SKM-1 (cell line): ENCODE data around the gene TTLL9.

Source experiments
- DNase-seq: peaks from one replicate; lab custom pipeline; 2025; ENCODE audit not compliant: unreplicated experiment; lab: John Stamatoyannopoulos, UW

TTLL9 gene

GRCh38 chr20:31974951-31975487 is 104.6 kb downstream of the TTLL9 start:
- no peak for DNase-seq

GRCh38 chr20:31975874-31976273 is 105.4 kb downstream of the TTLL9 start:
- no peak for DNase-seq

- no peak for DNase-seq
These were observed 106.6 kb downstream of the TTLL9 start for GRCh38 chr20:31977080-31977479.

DNA sequence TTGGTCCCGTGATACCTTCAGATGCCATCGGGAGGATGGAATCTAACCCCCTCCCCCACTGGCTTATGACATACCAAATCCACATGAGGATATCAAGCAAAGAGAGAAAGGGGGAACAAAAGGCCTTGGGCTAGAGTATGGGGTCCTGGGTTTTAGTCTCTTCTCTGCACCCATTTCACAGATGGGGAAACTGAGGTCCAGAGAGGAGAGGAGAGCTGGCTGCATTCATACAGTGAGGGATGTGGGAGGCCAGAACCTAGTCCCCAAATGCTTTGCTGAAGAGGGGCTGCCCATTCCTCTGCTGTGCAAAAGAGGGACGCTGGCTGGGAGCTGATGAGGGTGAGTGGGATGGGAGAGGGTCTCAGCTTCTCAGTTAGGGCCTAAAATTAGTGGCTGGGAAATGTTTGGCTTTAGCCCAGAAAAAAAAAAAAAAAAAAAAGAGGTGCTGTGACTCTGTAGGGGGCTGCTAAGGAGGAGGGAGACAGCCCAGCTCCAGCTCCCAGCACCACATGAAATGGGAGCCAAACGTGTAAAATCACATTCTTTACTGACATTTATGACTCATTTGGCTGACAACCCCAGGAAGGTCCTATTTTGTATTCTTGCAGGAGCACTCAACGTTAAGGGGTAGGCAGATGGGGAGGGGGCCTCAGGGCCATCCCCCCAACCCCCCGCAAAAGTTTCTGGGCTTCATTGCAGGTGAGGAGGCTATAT is 109.4 kb downstream of the TTLL9 start:
- DNase-seq, result no peak

GRCh38 chr20:31981784-31982183 is 111.3 kb downstream of the TTLL9 start:
- no peak for DNase-seq

DNA sequence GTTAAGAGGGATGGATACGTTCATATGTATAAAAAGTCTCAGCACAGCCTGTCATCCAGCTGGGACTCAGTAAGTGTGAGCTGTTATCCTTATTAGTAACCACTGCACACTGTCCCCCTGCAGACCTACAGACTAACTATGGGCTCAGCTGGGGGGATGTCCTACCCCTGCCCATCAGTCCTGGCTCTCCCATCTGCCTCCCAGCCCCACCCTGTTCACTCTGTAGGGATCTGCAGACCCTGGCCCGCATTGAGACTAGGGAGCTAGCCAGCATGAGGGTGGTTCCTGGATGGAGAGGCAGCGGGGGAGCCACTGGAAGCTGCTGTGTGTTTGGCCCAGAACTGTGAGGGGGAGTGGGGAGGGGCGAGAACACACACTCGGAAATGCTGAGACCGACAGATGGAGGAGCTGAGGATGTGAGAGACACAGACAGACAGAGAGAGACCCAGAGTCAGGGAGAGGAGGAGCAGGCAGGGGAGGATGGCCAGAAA is 114.6 kb downstream of the TTLL9 start:
- DNase-seq, result no peak

- DNase-seq, result no peak
These were observed 117.3 kb downstream of the TTLL9 start for GRCh38 chr20:31987744-31988143.

DNA sequence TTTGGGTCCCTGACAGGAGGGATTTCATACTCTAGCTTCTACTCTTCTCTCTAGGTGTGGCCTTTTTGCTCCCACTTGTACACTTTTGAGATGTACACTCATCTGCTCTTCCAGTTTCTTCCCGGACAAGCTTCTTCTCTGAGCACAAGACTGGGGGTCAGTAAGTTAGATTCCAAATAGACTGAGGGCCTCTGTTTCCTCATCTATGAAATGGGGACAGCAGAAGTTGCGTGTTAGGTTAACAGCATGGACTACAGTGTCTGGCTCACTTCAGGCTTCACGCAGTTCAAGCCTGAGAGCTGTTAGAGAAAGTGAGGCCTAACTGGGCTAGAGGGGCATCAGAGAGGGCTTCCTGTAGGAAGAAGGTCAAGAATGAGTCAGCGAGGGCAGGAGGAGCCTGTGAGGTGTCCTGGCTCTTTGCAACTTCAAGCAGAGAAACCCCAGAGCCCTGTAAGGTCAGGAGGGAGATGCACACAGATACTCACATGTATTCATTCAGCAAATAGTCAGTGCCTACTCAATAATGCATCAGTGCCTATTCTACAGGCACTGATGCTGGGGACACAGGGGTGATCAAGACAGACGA is 118.1 kb downstream of the TTLL9 start:
- no peak for DNase-seq

DNA sequence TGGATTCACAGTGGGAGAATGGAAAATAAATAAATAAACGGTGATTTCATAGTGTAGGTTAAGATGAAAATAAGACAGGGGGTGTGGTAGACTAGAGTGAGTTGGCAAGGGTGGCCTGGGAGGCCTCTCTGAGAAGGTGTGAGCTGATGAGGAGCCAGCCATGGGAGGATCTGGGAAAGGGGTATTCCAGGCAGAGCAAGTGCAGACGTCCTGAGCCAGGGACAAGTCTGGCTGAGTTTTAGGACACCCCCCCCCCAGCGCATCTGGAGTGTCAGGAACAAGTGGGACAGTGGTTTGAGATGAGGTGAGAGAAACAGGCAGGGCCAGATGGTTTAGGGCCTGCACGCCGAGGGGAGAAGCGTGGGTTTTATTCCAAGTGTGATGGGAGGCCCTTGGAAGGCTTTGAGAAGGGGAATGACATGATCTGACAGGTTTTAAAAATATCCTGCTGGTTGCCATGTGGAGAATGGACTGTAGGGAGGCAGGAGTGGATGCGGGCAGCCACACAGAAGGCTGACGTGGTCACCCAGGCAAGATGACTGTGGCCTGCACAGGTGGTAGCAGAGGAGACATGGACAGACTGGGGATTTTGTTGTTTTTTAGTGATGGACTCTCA is 118.7 kb downstream of the TTLL9 start:
- no peak for DNase-seq

DNA sequence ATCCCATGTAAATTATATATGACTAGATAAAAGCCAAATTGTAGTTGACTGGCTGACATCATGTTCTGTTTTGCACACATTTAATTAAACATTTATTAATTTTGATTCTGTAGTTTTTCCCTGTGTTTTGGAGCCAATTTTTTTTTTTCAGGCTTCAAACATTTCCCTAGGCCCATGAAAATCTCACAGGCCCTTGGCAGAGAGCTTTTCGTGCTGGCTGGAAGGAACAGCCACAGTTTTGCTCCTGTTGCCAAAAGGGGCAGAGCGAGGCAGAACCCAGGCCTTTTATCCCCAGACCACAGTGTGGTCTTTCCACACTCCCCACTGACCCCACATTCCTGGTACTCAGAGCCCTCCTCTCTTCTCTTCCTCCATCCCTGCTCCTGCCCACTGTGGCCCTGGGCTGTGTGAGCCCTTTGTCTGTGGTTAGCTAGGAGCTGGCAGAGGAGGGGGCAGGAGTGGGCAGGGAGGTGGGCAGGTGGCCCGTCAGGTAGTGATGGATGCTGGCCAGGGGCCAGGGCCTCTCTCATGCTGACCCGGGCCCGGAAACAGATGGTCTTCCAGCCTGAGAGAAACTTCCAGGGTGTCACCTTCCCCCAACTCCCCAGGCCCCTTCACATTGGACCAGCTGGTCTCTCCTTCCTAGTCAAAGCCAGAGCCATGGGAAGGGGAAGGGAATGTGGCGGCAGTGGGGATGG is 120.4 kb downstream of the TTLL9 start:
- DNase-seq, result no peak

DNA sequence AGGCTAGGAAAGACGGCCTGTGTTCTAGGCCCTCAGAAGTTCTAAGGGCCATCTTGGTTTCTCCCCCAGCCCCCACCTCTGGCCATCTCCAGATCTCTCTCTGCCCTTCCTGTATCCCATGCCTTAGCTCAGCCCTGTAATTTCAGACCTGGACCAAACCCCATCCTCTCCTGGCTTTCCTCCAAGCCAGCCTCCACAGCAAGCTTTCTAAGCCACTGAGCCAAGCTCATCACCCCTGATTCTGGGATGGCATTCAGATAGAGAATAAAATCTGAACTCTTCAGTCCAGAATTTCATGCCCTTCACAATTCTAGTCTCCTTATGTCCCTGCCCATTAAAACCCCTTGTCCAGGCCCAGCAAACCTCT is 120.9 kb downstream of the TTLL9 start:
- no peak for DNase-seq

DNA sequence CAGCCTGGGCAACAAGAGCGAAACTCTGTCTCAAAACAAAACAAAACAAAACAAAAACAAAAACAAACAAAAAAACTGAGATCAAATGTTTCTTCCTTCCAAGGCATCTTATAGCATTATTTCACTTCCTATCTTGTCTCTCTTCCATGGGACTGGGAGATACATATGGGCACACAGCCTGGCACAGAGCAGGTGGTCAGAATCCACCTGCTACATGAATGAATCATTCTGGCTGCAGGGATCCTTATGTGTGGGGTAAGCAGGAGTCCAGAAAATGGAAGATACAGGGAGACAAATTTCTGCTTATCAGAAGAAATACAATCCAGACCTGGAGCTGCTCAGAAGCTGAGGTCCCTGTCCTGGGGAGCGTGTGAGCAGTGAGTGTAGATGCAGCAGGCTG is 121.7 kb downstream of the TTLL9 start:
- DNase-seq, result no peak
